Panc1 (cell line): ENCODE measurements around the gene CCBE1. TPM values are rescaled to one million over a fixed set of nuclear protein-coding genes. Genes with fewer than 3 reads are reported as not detected.

Experiments
- ATAC-seq: fragments of 200-7000 bp; cut with Tn5 transposase; 2 replicates; pipeline ENCODE4 v1.9.1; 2020; ENCODE audit warnings: mild to moderate bottlenecking, moderate library complexity
- BruUV-seq: library from RNA; stranded (reverse); fragments of 400-500 nt; replicated peaks from 2 replicates; lab custom pipeline; 2021; lab: Mats Ljungman, UMichigan
- CTCF ChIA-PET: fragments of 300-600 bp; sonication (Branson Sonifier 250); formaldehyde crosslinking; loops from one replicate; lab custom pipeline; 2022; ENCODE audit warnings: antibody characterized with exemption; lab: Charles Lee
- POLR2A ChIA-PET: fragments of 300-600 bp; sonication (Branson Sonifier 250); formaldehyde crosslinking; loops from one replicate; lab custom pipeline; 2022; ENCODE audit warnings: antibody characterized with exemption; lab: Charles Lee
- DNase-seq: peaks from one replicate; pipeline ENCODE4 v3.0.0-alpha.2; 2010; ENCODE audit warnings: low read depth, low spot score
- H3K27ac ChIP-seq: 2 replicates; pipeline ENCODE4 v1.5.1; 2011; ENCODE audit warnings: mild to moderate bottlenecking, low read length, inconsistent platforms
- H3K27me3 ChIP-seq: fragments of 200-500 bp; sonication (Bioruptor generic); 2 replicates; pipeline ENCODE4 v1.6.0; 2014; ENCODE audit warnings: low read length, inconsistent platforms; ENCODE audit not compliant: control insufficient read depth, insufficient read depth
- H3K36me3 ChIP-seq: fragments of 200-500 bp; sonication (Bioruptor generic); 2 replicates; pipeline ENCODE4 v1.5.1; 2014; ENCODE audit warnings: inconsistent platforms, mild to moderate bottlenecking, low read length, moderate library complexity; ENCODE audit not compliant: control insufficient read depth, insufficient read depth
- H3K4me1 ChIP-seq: 2 replicates; pipeline ENCODE4 v1.5.1; 2011; ENCODE audit warnings: inconsistent platforms, mild to moderate bottlenecking, low read length, moderate library complexity; ENCODE audit not compliant: control insufficient read depth, insufficient read depth
- H3K4me3 ChIP-seq, 2 experiments: 2 replicates each; pipeline ENCODE4 v1.5.1; 2011 to 2012; ENCODE audit warnings: low read depth in 2 of 2, low read length in 2 of 2, mild to moderate bottlenecking in 2 of 2, inconsistent platforms in 1 of 2, moderate library complexity in 1 of 2
- H3K9me3 ChIP-seq: fragments of 200-500 bp; sonication (Bioruptor generic); 2 replicates; pipeline ENCODE4 v1.5.1; 2014; ENCODE audit warnings: low read depth, mild to moderate bottlenecking, inconsistent platforms, low read length, moderate library complexity; ENCODE audit not compliant: control insufficient read depth, insufficient read depth
- POLR2AphosphoS5 ChIP-seq: IDR thresholded peaks from 2 replicates; pipeline ENCODE4 v1.6.1; 2012; ENCODE audit warnings: mild to moderate bottlenecking, low read depth, low read length, moderate library complexity
- REST ChIP-seq, 2 experiments: IDR thresholded peaks; 2 replicates each; pipeline ENCODE4 v1.6.1; 2011 to 2012; ENCODE audit warnings: low read depth in 2 of 2, control low read depth in 1 of 2, low read length in 1 of 2, mild to moderate bottlenecking in 1 of 2, moderate library complexity in 1 of 2; ENCODE audit not compliant: insufficient read depth in 1 of 2
- SIN3A ChIP-seq: IDR thresholded peaks from 2 replicates; pipeline ENCODE4 v1.6.1; 2012; ENCODE audit warnings: low read depth, mild to moderate bottlenecking, low read length, moderate library complexity, borderline replicate concordance; ENCODE audit not compliant: insufficient read depth
- TCF7L2 ChIP-seq: IDR thresholded peaks from 2 replicates; pipeline ENCODE4 v1.6.1; 2011; ENCODE audit warnings: mild to moderate bottlenecking, low read depth, low read length, inconsistent platforms
- in situ Hi-C: cut with HindIII; loops from 2 replicates; pipeline ENCODE4 v1.10.0; 2016; ENCODE audit warnings: low sequenced_read_pairs, low pct_unique_long_range_greater_than_20kb
- intact Hi-C: fragments of 100-400 bp; cut with micrococcal nuclease; formaldehyde crosslinking; loops from one replicate; pipeline ENCODE4 v1.10.0; 2022; ENCODE audit not compliant: unreplicated experiment
- total RNA-seq: library from RNA; stranded (reverse); gene quantifications from one replicate; pipeline ENCODE4 v1.2.1, GENCODE V29; 2021; ENCODE audit not compliant: unreplicated experiment
- TF ChIP-seq, protein P1 (sequence below): fragments of 450-650 bp; IDR thresholded peaks from 2 replicates; pipeline ENCODE4 v1.5.1; 2017; ENCODE audit warnings: mild to moderate bottlenecking

The CCBE1 gene
- total RNA-seq, 1 experiment from 2014 or later = 0.13 TPM

DNA sequence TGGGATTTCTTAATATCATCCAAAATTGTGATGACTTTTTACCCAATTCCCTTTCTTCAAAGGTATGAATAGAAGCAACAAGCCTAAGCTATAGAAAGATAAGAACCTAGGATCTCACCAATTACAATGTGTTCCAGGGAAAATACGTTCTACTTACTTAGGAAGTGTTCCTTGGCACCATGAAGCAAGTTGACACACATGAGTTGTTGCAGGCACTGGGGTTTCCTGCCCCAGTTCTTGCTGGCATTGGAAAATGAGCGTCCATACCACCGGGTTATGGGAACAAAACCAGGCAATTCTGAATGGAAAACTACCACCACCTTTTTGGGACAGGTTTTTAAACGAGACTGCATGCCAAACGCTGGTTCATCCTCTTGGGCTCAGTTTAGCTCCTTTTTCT, 46.2 kb downstream of the CCBE1 start:
- no peaks in the 10 kb centered on the region for H3K9me3 ChIP-seq
- BruUV-seq = no TSS peak
- DNase-seq (no peak), ATAC-seq (no peak)
- ChIA-PET CTCF (interaction anchor here (0.6 kb wide), 1 partner anchor 343 kb away, joined by 3 read pairs; no protein-coding TSS in a partner anchor), POLR2A (no interaction called here)
- no peak overlapping the region for H3K4me3 ChIP-seq
- no peaks in the 10 kb centered on the region for H3K36me3 ChIP-seq
- H3K27ac ChIP-seq = no peak overlapping the region
- no peaks in the 10 kb centered on the region for H3K4me1 ChIP-seq
- intact Hi-C loops = no loop called here
- TF ChIP-seq TCF7L2 (no peak), REST (IDR thresholded peaks at IDR 0.05; ENCODE audit: insufficient read depth in 1 of 2, low read depth in 2 of 2, low read length in 1 of 2) (no peak), POLR2AphosphoS5 (no peak)
- TF ChIP-seq, protein P1, sequence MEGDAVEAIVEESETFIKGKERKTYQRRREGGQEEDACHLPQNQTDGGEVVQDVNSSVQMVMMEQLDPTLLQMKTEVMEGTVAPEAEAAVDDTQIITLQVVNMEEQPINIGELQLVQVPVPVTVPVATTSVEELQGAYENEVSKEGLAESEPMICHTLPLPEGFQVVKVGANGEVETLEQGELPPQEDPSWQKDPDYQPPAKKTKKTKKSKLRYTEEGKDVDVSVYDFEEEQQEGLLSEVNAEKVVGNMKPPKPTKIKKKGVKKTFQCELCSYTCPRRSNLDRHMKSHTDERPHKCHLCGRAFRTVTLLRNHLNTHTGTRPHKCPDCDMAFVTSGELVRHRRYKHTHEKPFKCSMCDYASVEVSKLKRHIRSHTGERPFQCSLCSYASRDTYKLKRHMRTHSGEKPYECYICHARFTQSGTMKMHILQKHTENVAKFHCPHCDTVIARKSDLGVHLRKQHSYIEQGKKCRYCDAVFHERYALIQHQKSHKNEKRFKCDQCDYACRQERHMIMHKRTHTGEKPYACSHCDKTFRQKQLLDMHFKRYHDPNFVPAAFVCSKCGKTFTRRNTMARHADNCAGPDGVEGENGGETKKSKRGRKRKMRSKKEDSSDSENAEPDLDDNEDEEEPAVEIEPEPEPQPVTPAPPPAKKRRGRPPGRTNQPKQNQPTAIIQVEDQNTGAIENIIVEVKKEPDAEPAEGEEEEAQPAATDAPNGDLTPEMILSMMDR = no peak
- no peaks in the 10 kb centered on the region for H3K27me3 ChIP-seq
- in situ Hi-C loops = no loop called here

DNA sequence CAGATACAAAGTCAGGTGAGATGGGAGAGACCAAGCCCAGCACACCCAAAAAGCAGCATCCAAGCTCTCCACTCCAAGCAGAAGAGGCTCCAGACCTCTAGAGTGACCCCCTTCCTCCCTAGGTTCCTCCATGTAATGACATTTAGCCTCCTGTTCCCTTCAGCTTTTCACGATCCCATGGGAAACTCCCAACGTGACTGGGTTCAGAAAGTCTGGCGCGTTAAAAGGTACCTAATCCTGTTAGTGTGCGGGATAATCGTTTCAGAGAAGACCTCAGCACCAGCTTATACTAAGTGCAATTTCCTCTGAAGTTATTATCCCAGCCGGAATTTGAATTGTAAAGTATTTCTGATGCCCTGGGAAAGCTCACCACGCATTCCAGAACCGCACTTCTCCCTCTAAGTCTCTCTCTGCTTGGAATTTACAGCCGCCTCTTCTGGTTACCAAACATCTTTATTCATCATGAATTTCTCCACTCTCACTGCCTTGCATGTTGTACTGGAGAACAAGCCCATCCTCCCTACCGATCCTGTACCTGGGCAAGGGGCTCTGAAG, 46.9 kb downstream of the CCBE1 start:
- H3K36me3 ChIP-seq = no peaks in the 10 kb centered on the region
- CTCF ChIA-PET = no interaction called here

More for the DNA sequence above, 46.9 kb downstream of the CCBE1 start:
- H3K27ac ChIP-seq = no peak overlapping the region
- H3K4me3 ChIP-seq = no peak overlapping the region
- ATAC-seq (no peak), DNase-seq (no peak)
- H3K4me1 ChIP-seq = no peaks in the 10 kb centered on the region
- POLR2A ChIA-PET = no interaction called here
- in situ Hi-C loops (no loop called here), intact Hi-C loops (no loop called here)
- no peaks in the 10 kb centered on the region for H3K9me3 ChIP-seq
- no peaks in the 10 kb centered on the region for H3K27me3 ChIP-seq
- BruUV-seq = no TSS peak
- TF ChIP-seq SIN3A = no peak
- no peak for TF ChIP-seq TCF7L2
- TF ChIP-seq REST (IDR thresholded peaks at IDR 0.05; ENCODE audit: insufficient read depth in 1 of 2, low read depth in 2 of 2, low read length in 1 of 2) = no peak
